Retina (tissue), 1 donor: Measurements from ENCODE around the gene PRRC2C.
"Not testable (repeated sequence)": the region's sequence is repeated elsewhere in the genome, so short reads cannot be mapped to it uniquely, and the experiment has no call there.

Source experiments
- DNase-seq: peaks from one replicate; pipeline ENCODE4 v3.0.0-alpha.2; 2016

PRRC2C gene

DNA sequence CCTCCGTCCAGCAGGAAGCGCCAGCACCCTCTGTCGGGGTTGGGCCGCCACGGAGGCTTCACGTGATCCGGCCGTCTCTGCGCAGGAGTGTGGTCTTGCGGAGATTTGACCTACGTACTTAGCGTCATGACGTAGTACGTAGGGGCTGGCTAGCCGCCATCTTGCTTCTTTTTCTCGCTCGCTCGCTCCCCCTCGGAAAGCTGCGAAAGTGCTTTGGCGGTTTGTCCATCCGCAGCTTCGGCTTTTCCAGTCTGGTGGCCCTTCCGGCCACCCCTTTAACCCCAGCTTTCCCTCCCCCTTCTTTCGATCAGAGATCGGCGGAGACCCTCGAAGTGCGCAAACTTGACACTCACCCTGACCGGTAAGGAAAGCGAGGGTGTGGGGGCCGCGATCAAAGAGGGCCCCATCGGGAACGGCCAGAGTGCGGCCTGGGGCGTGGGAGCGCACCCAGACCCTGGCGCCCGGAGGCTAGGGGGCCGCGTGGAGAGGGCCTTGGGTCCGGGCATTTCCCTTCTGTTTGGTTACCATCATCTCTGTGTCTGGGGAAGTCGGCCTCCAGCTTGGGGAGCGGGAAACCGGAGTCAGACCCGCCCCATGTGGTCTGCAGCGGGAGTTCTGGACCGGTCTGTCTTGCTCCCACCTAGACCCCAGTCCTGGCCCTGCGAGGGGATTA lies at the start of gene PRRC2C:
TSS of gene PRRC2C (plus strand) at position 156 of the 673 bp plus-strand sequence. CDS start 26,559 bp downstream, outside the sequence.
- DNase-seq = peak; percentile 96

DNA sequence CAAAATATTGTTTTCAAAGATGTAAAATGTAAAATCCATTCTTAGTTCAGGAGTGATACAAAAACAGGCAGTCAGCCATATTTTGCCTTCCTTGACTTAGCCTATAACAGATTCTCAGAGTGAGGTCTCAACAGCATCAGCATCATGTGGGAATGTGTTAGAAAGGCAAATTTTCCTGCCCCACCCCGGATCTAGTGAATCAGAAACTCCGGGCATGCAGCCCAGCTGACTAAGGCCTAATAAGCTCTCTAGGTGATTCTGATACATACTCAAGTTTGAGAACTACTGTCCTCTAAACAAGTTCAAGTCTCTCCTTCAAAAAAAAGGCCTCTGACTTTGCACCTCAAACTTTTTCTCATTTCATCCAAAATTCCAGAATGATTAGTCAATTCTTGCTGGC lies 46.9 kb upstream of the PRRC2C start:
- no peak for DNase-seq

- DNase-seq = not testable (repeated sequence)
These were observed 45.1 kb upstream of the PRRC2C start for GRCh38 chr1:171440201-171440600.

- not testable (repeated sequence) for DNase-seq
These were observed 43.9 kb upstream of the PRRC2C start for GRCh38 chr1:171441278-171441895.

GRCh38 chr1:171446386-171446785 lies 38.9 kb upstream of the PRRC2C start:
- DNase-seq = no peak

DNA sequence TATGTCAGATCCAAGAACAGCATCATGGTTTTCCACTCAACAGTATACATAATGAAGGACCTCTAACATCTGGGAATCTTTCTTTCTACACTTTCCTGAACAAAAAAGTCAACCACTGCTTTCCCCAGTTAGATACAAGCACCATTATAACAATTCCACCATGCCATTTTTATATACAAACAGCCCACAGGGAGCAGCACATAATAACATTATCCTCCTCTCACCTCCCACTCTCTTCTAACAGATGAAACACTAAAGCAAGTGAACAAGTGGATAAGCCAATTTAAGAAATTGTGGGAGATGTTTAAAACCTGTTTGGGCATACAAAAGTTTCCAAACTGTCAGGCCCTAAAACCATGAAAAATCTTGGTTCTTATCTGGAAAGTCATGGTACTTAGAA lies 29.4 kb upstream of the PRRC2C start:
- DNase-seq = no peak

DNA sequence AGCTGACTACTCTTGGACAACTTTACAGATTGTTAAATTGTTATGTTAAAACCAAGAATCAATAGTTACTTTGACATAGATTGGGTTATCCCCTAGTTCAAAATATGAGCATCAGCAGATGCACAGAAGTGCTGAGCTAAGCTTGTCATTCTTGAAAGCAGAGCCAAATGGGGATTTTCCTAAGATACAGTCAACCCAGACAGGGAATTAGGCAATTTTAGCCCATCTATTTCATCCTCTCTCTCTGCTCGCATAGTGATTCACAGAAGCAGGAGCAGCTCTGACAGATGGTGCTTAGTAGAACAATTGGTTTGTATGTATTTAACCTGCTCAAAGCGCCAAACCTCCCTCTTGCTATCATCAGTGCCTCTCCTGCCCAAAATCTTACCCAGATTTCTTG lies 27.9 kb upstream of the PRRC2C start:
- DNase-seq = no peak

GRCh38 chr1:171460018-171460620 lies 25.2 kb upstream of the PRRC2C start:
- no peak for DNase-seq

DNA sequence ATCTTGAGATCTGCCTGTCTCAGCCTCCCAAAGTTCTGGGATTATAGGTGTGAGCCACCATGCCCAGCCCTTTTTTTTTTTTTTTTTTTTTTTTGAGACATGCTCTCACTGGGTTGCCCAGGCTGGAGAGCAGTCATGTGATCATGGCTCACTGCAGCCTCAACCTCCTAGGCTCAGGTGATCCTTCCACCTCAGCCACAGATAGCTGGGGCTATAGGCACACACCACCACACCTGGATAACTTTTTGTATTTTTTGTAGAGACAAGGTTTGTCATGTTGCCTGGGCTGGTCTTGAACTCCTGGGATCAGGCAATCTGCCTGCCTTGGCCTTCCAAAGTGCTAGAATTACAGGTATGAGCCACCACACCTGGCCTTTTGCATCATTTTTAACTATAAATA lies 17.7 kb upstream of the PRRC2C start:
- DNase-seq = no peak

- no peak for DNase-seq
These were observed 17.1 kb upstream of the PRRC2C start for GRCh38 chr1:171468120-171468750.

DNA sequence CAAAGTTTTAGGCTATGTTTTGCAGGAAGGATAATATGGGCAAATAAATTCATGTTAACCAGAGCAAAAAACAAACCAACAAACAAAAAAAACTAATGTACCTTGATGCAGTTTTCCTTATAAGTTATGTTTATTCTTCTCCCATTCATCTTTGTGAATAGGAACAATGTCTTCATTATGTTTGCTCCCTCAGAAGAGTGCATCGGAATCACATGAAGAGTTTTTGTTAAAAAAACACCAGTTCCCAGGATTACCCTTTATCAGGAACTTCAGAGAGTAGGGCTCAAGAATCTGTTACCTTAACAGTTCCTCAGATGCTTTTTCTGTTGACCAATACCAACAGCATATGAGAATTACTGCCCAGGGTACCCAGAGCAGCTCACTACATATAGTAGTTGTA lies 14.6 kb upstream of the PRRC2C start:
- no peak for DNase-seq

DNA sequence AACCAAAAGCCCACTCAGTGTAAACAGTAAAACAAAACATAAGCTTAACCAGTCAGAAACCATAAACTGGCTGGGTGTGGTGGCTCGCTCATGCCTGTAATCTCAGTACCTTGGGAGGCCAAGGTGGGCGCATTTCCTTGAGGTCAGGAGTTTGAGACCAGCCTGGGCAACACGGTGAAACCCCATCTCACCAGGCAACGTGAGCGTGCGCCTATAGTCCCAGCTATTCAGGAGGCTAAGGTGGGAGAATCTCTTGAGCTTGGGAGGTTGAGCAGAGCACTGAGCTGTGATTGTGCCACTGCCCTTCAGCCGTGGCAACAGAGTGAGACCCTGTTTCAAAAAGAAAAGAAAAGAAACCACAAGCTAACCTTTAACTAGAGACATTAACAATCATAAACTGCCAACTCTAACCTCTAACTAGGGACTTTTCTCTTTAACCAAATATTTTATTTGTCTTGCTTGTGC lies 13.1 kb upstream of the PRRC2C start:
- DNase-seq = no peak

GRCh38 chr1:171476829-171477228 lies 8.5 kb upstream of the PRRC2C start:
- DNase-seq = no peak

DNA sequence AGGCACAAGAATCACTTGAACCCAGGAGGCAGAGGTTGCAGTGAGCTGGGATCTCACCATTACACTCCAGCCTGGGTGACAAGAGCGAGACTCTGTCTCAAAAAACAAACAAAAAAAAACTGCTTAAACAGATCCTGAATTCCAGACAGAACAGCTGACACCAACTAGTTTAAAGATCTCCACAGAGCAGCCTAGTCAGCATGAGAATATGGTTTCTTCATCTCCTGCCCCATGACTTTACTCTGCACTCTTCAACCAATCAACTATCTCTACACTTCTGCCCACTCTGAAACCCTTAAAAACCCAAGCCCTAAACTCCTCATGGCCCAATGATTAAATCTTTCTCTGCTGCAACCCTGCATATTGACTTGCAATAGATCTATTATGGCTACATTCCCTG lies 7.5 kb upstream of the PRRC2C start:
- no peak for DNase-seq

- no peak for DNase-seq
These were observed 5.3 kb upstream of the PRRC2C start for GRCh38 chr1:171480035-171480434.

DNA sequence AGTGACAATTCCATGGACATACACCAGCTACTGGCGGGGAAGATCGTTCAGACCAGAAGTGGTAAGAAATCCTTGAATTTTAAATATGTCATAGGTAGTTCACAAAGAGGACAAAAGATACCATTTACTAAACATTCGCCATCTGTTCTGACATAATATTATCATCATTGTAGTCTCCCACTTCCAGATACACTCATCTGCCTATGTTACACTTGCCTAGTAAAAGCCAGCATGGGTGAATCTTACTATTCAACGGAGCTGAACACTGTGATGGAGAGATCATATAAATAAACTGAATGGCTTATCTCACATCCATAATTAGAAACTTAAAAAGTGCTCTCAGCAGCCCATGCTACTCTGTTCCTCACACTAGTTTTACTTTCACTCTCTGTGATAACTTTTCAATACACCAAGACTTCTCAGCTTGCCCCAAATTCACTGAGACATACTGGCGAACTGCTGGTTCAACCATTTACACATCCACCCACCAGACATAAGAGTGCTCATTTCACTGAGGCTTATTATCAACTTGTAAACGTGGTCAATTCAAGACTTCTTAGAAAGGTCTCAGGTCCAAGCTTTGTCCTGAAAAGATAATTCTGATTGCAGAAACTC lies 463 bp upstream of the PRRC2C start:
- no peak for DNase-seq

DNA sequence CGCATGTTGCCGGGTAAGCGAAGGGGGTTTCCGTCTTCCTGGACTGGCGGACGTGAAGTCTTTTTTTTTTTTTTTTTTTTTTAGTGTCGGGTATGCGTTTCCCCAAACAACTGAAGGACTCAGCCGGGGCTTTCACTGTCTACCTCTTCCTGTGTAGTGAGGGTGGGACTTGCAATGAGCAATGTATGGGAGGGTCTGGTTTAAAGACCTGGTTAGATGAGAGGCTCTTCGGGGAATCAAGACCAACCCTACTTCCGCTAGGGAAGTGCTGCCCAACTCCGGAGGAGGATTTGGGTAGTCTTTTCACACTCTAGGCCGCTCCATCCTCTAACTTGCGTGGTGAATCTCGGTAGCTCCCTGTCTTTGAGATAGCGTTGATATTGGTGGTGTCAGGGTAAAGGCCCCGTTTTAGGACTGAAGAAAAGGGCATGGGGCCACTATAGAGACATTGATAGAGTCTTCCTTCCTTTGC lies 754 bp downstream of the PRRC2C start:
- no peak for DNase-seq

GRCh38 chr1:171487038-171487437 lies 1.7 kb downstream of the PRRC2C start:
- no peak for DNase-seq

GRCh38 chr1:171488190-171488929 lies 3.0 kb downstream of the PRRC2C start:
- DNase-seq = no peak

DNA sequence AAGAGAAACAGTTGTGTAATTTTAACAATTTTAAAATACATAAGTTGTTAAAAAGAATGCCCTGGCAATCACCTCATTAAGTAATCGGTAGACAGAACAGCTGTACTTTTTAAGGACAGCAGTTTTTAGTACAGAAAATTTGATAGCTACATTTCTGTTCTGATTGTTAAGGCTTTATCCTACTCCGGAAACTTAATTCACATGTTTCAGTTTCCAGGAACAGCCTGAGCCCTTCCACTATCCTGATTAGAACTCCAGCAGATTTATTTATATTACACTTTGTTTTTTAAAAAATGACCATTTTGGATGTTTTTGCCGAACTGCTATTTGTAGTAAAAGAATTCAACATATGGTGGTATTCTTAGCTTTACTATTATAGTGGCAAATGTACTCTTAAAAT lies 8.7 kb downstream of the PRRC2C start:
- no peak for DNase-seq

- no peak for DNase-seq
These were observed 10.1 kb downstream of the PRRC2C start for GRCh38 chr1:171495444-171495843.

GRCh38 chr1:171500304-171500703 lies 15.0 kb downstream of the PRRC2C start:
- no peak for DNase-seq
